Activated T-cell treated with anti-CD3 and anti-CD28 coated beads, Interleukin-2, amount 50 U/mL, for 72 hours (primary cell): ENCODE data around the gene TIPARP. TPM values are rescaled to one million over a fixed set of nuclear protein-coding genes. Genes with fewer than 3 reads are reported as not detected.
"Not testable (repeated sequence)": the region's sequence is repeated elsewhere in the genome, so short reads cannot be mapped to it uniquely, and the experiment has no call there.

Experiments used
- ATAC-seq, 2 donors: fragments of 150-1000 bp; cut with Tn5 transposase; replicated peaks in 1 of 2; 2 replicates each; pipeline ENCODE4 v1.10.0; 2021; ENCODE audit warnings: moderate library complexity in 2 of 2, mild to moderate bottlenecking in 1 of 2
- DNase-seq, 2 donors: peaks; one replicate each; pipeline ENCODE4 v3.0.0; 2021 to 2022; ENCODE audit warnings: mixed read lengths in 1 of 2
- H3K27ac Mint-ChIP-seq: one replicate; pipeline ENCODE4 v1.8.0; 2022; ENCODE audit warnings: mild to moderate bottlenecking, moderate library complexity, mixed read lengths
- H3K27me3 Mint-ChIP-seq: one replicate; pipeline ENCODE4 v1.8.0; 2022; ENCODE audit warnings: low read depth, mixed read lengths
- H3K36me3 Mint-ChIP-seq, 2 donors: one replicate each; pipeline ENCODE4 v1.8.0; 2022; ENCODE audit warnings: mixed read lengths in 2 of 2, mild to moderate bottlenecking in 1 of 2; ENCODE audit not compliant: insufficient read depth in 2 of 2
- H3K4me1 Mint-ChIP-seq: one replicate; pipeline ENCODE4 v1.8.0; 2022; ENCODE audit warnings: low read depth, mixed read lengths
- H3K4me3 Mint-ChIP-seq, 2 donors: one replicate each; pipeline ENCODE4 v1.8.0; 2022; ENCODE audit warnings: mild to moderate bottlenecking in 2 of 2, mixed read lengths in 2 of 2, moderate library complexity in 2 of 2
- H3K9me3 Mint-ChIP-seq, 2 donors: one replicate each; pipeline ENCODE4 v1.8.0; 2022; ENCODE audit warnings: mixed read lengths in 2 of 2
- total RNA-seq, 2 donors: library from RNA; stranded (reverse); gene quantifications; one replicate each; pipeline ENCODE4 v1.2.3, GENCODE V29; 2022

TIPARP gene
- total RNA-seq, 2 donors from 2014 or later = 21.3 to 21.6 TPM

GRCh38 chr3:156732261-156732660 lies 57.9 kb downstream of the TIPARP start:
- no peaks in the 10 kb centered on the region for H3K4me1 Mint-ChIP-seq
- H3K36me3 Mint-ChIP-seq = no peaks in the 10 kb centered on the region
- DNase-seq (no peak), ATAC-seq (no peak)
- H3K27ac Mint-ChIP-seq = no peak overlapping the region
- peaks cover 0 to 3% of the 10 kb centered on the region in 2 donors for H3K9me3 Mint-ChIP-seq
- H3K27me3 Mint-ChIP-seq = no peaks in the 10 kb centered on the region
- no peak overlapping the region for H3K4me3 Mint-ChIP-seq

- DNase-seq (peak in 1 of 2 donors; percentile 33), ATAC-seq (peak; percentile 82 to 88)
- Mint-ChIP-seq H3K9me3 (peaks cover 0 to 3% of the 10 kb centered on the region in 2 donors), H3K4me3 (no peak overlapping the region), H3K27me3 (no peaks in the 10 kb centered on the region), H3K36me3 (no peaks in the 10 kb centered on the region), H3K4me1 (no peaks in the 10 kb centered on the region), H3K27ac (no peak overlapping the region)
Observed at GRCh38 chr3:156732715-156733421, 58.5 kb downstream of the TIPARP start.

- H3K9me3 Mint-ChIP-seq, H3K4me3 Mint-ChIP-seq, H3K36me3 Mint-ChIP-seq, H3K4me1 Mint-ChIP-seq, H3K27me3 Mint-ChIP-seq, DNase-seq, ATAC-seq: not testable (repeated sequence)
- H3K27ac Mint-ChIP-seq = peak overlapping the region; percentile 74
Observed at GRCh38 chr3:156734661-156735060, 60.3 kb downstream of the TIPARP start.

GRCh38 chr3:156735471-156735870 lies 61.1 kb downstream of the TIPARP start:
- Mint-ChIP-seq H3K36me3 (no peaks in the 10 kb centered on the region), H3K4me1 (no peaks in the 10 kb centered on the region), H3K4me3 (no peak overlapping the region), H3K27me3 (no peaks in the 10 kb centered on the region), H3K27ac (no peak overlapping the region), H3K9me3 (peaks cover 0 to 3% of the 10 kb centered on the region in 2 donors)
- ATAC-seq = no peak
- DNase-seq = no peak

GRCh38 chr3:156737049-156737448 lies 62.7 kb downstream of the TIPARP start:
- H3K4me1 Mint-ChIP-seq, H3K4me3 Mint-ChIP-seq, H3K27me3 Mint-ChIP-seq, H3K9me3 Mint-ChIP-seq, H3K27ac Mint-ChIP-seq, ATAC-seq, DNase-seq, H3K36me3 Mint-ChIP-seq: not testable (repeated sequence)

GRCh38 chr3:156738251-156738650 lies 63.9 kb downstream of the TIPARP start:
- H3K4me3 Mint-ChIP-seq = no peak overlapping the region
- no peak for DNase-seq
- ATAC-seq = no peak
- no peaks in the 10 kb centered on the region for H3K4me1 Mint-ChIP-seq
- H3K36me3 Mint-ChIP-seq = no peaks in the 10 kb centered on the region
- peaks cover 4% of the 10 kb centered on the region for H3K27me3 Mint-ChIP-seq
- peaks cover 0 to 3% of the 10 kb centered on the region in 2 donors for H3K9me3 Mint-ChIP-seq
- H3K27ac Mint-ChIP-seq = no peak overlapping the region

- Mint-ChIP-seq H3K36me3 (no peaks in the 10 kb centered on the region), H3K4me3 (no peak overlapping the region), H3K27me3 (peaks cover 4% of the 10 kb centered on the region), H3K4me1 (no peaks in the 10 kb centered on the region), H3K9me3 (peaks cover 0 to 3% of the 10 kb centered on the region in 2 donors), H3K27ac (no peak overlapping the region)
- ATAC-seq (no peak), DNase-seq (no peak)
Observed at GRCh38 chr3:156739976-156740375, 65.6 kb downstream of the TIPARP start.

- not testable (repeated sequence) for H3K9me3 Mint-ChIP-seq, H3K27me3 Mint-ChIP-seq, DNase-seq, ATAC-seq, H3K27ac Mint-ChIP-seq, H3K4me3 Mint-ChIP-seq, H3K4me1 Mint-ChIP-seq, H3K36me3 Mint-ChIP-seq
Observed at GRCh38 chr3:156740581-156740980, 66.2 kb downstream of the TIPARP start.

- peaks cover 4% of the 10 kb centered on the region for H3K27me3 Mint-ChIP-seq
- DNase-seq (no peak), ATAC-seq (no peak)
- peaks cover 3% of the 10 kb centered on the region in 2 donors for H3K36me3 Mint-ChIP-seq
- H3K4me1 Mint-ChIP-seq = no peaks in the 10 kb centered on the region
- no peak overlapping the region for H3K27ac Mint-ChIP-seq
- H3K9me3 Mint-ChIP-seq = peaks cover 0 to 2% of the 10 kb centered on the region in 2 donors
- H3K4me3 Mint-ChIP-seq = no peak overlapping the region
Observed at GRCh38 chr3:156741935-156742334, 67.5 kb downstream of the TIPARP start.

- no peak for ATAC-seq
- no peak for DNase-seq
- peaks cover 0 to 2% of the 10 kb centered on the region in 2 donors for H3K9me3 Mint-ChIP-seq
- H3K27ac Mint-ChIP-seq = no peak overlapping the region
- no peaks in the 10 kb centered on the region for H3K4me1 Mint-ChIP-seq
- peaks cover 3 to 5% of the 10 kb centered on the region in 2 donors for H3K36me3 Mint-ChIP-seq
- H3K4me3 Mint-ChIP-seq = no peak overlapping the region
- H3K27me3 Mint-ChIP-seq = peaks cover 4% of the 10 kb centered on the region
Observed at GRCh38 chr3:156742401-156742800, 68.0 kb downstream of the TIPARP start.

- Mint-ChIP-seq H3K4me3 (no peak overlapping the region), H3K9me3 (peaks cover 2% of the 10 kb centered on the region in 2 donors), H3K4me1 (no peaks in the 10 kb centered on the region), H3K27ac (no peak overlapping the region), H3K27me3 (peaks cover 4% of the 10 kb centered on the region), H3K36me3 (peaks cover 3 to 7% of the 10 kb centered on the region in 2 donors)
- ATAC-seq (no peak), DNase-seq (no peak)
Observed at GRCh38 chr3:156743859-156744258, 69.5 kb downstream of the TIPARP start.

GRCh38 chr3:156744631-156745030 lies 70.2 kb downstream of the TIPARP start:
- H3K27ac Mint-ChIP-seq = no peak overlapping the region
- peaks cover 3 to 7% of the 10 kb centered on the region in 2 donors for H3K36me3 Mint-ChIP-seq
- H3K4me1 Mint-ChIP-seq = no peaks in the 10 kb centered on the region
- peaks cover 2% of the 10 kb centered on the region in 2 donors for H3K9me3 Mint-ChIP-seq
- ATAC-seq (no peak), DNase-seq (no peak)
- H3K27me3 Mint-ChIP-seq = peaks cover 4% of the 10 kb centered on the region
- no peak overlapping the region for H3K4me3 Mint-ChIP-seq

- ATAC-seq (no peak), DNase-seq (no peak)
- Mint-ChIP-seq H3K27ac (no peak overlapping the region), H3K4me1 (no peaks in the 10 kb centered on the region), H3K36me3 (peaks cover 3 to 7% of the 10 kb centered on the region in 2 donors), H3K4me3 (no peak overlapping the region), H3K27me3 (peaks cover 4% of the 10 kb centered on the region), H3K9me3 (peaks cover 2% of the 10 kb centered on the region in 2 donors)
Observed at GRCh38 chr3:156745766-156746165, 71.4 kb downstream of the TIPARP start.

GRCh38 chr3:156747046-156747445 lies 72.7 kb downstream of the TIPARP start:
- ATAC-seq = no peak
- Mint-ChIP-seq H3K4me1 (peaks cover 5% of the 10 kb centered on the region), H3K9me3 (peaks cover 2% of the 10 kb centered on the region in 2 donors)

More at GRCh38 chr3:156747046-156747445, 72.7 kb downstream of the TIPARP start:
- Mint-ChIP-seq H3K4me3 (no peak overlapping the region), H3K36me3 (peaks cover 3 to 7% of the 10 kb centered on the region in 2 donors), H3K27me3 (peaks cover 11% of the 10 kb centered on the region), H3K27ac (no peak overlapping the region)
- no peak for DNase-seq
